ENCODE measurements around the gene MGP.

The MGP gene

GRCh38 chr12:14911131-14911530 is 25.5 kb upstream of the MGP start:
- no peak for TF ChIP-seq ZNF274 (IDR thresholded peaks at IDR 0.05; ENCODE audit: low read depth, low read length)
- H3K4me3 ChIP-seq (ENCODE audit: low read length), result no peak overlapping the region

GRCh38 chr12:14910090-14910915 is 24.6 kb upstream of the MGP start:
- TF ChIP-seq ZNF274 (IDR thresholded peaks at IDR 0.05; ENCODE audit: low read depth, low read length), result no peak
- no peak overlapping the region for H3K4me3 ChIP-seq (ENCODE audit: low read length)

GRCh38 chr12:14907953-14908352 is 22.3 kb upstream of the MGP start:
- TF ChIP-seq ZNF274 (IDR thresholded peaks at IDR 0.05; ENCODE audit: low read depth, low read length), result no peak
- H3K4me3 ChIP-seq (ENCODE audit: low read length), result no peak overlapping the region

GRCh38 chr12:14906114-14906513 is 20.5 kb upstream of the MGP start:
- H3K4me3 ChIP-seq (ENCODE audit: low read length), result no peak overlapping the region
- TF ChIP-seq ZNF274 (IDR thresholded peaks at IDR 0.05; ENCODE audit: low read depth, low read length), result no peak

GRCh38 chr12:14905269-14906004 is 19.8 kb upstream of the MGP start:
- no peak for TF ChIP-seq ZNF274 (IDR thresholded peaks at IDR 0.05; ENCODE audit: low read depth, low read length)
- no peak overlapping the region for H3K4me3 ChIP-seq (ENCODE audit: low read length)

- no peak for TF ChIP-seq ZNF274 (IDR thresholded peaks at IDR 0.05; ENCODE audit: low read depth, low read length)
- no peak overlapping the region for H3K4me3 ChIP-seq (ENCODE audit: low read length)
These were observed 19.2 kb upstream of the MGP start for GRCh38 chr12:14904854-14905253.

GRCh38 chr12:14903386-14904098 is 17.9 kb upstream of the MGP start:
- no peak overlapping the region for H3K4me3 ChIP-seq (ENCODE audit: low read length)
- no peak for TF ChIP-seq ZNF274 (IDR thresholded peaks at IDR 0.05; ENCODE audit: low read depth, low read length)

GRCh38 chr12:14902465-14902864 is 16.8 kb upstream of the MGP start:
- H3K4me3 ChIP-seq (ENCODE audit: low read length), result no peak overlapping the region
- no peak for TF ChIP-seq ZNF274 (IDR thresholded peaks at IDR 0.05; ENCODE audit: low read depth, low read length)

- no peak for TF ChIP-seq ZNF274 (IDR thresholded peaks at IDR 0.05; ENCODE audit: low read depth, low read length)
- no peak overlapping the region for H3K4me3 ChIP-seq (ENCODE audit: low read length)
These were observed 15.5 kb upstream of the MGP start for GRCh38 chr12:14901228-14901562.

GRCh38 chr12:14900521-14901227 is 15.0 kb upstream of the MGP start:
- TF ChIP-seq ZNF274 (IDR thresholded peaks at IDR 0.05; ENCODE audit: low read depth, low read length), result no peak
- H3K4me3 ChIP-seq (ENCODE audit: low read length), result no peak overlapping the region

GRCh38 chr12:14896521-14897169 is 11.0 kb upstream of the MGP start:
- no peak for TF ChIP-seq ZNF274 (IDR thresholded peaks at IDR 0.05; ENCODE audit: low read depth, low read length)
- H3K4me3 ChIP-seq (ENCODE audit: low read length), result no peak overlapping the region

GRCh38 chr12:14893506-14894250 is 8.0 kb upstream of the MGP start:
- H3K4me3 ChIP-seq (ENCODE audit: low read length), result no peak overlapping the region
- TF ChIP-seq ZNF274 (IDR thresholded peaks at IDR 0.05; ENCODE audit: low read depth, low read length), result no peak

Measured in GM08714 (cell line).